Measurements from ENCODE around the gene BMP7. TPM values are rescaled to one million over a fixed set of nuclear protein-coding genes. Genes with fewer than 3 reads are reported as not detected.

The BMP7 gene
- total and polyA plus RNA-seq, 2 of the 13 experiments (the other 11 are each of a cell fraction or from before 2014, with no cell fraction given) = not detected

DNA sequence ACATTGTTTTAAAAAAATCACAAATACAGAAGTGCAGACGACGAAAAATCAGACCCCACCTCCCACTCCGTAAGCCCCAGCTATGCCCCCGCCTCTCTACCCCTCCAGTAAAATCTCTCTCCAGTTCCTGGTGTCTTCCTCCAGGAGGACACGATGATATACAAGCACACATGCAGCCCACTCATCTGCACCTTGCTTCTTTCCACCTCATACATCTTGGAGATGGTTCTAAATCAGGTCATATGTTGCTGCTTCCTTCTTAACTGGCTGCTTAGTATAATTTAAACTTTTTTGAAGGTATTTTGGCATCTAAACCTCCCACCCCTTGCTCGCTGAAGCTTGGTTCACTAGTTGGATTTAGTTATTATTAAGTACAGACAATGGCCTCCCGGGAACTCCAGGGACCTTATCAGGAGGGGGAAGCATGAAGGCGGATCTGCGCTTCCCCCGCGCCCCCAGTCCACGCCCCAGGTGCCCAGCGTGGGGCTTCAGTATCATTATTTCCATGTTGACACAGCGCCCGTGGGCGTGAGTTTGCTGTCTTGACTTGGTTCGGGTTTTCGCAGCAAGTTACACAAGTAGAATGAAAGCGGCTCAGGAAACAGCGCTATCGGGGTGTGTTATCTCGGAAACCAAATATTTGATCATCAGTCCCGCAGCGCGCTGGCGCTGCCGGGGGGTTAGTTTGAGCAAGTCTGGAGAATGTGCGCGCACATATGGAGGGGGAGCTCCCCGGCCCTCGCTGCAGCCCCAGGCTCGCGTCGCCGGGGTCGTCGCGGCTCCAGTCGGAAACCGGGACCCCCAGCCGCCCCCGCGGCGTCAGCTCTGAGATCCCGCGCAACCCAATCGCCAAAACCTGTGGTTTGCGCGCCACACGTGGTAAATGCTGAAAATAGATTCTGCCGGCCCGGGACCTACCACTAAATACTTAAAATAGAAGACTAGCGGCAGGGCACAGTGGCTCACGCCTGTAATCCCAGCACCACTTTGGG is 2.3 kb downstream of the BMP7 start (continued):
- no peak for TF ChIP-seq JUNB (CRISPR knock-in tag; IDR thresholded peaks at IDR 0.05; ENCODE audit: borderline replicate concordance)
- no peak for TF ChIP-seq ZNF12 (CRISPR knock-in tag; IDR thresholded peaks at IDR 0.05)
- no peak for TF ChIP-seq U2AF1 (optimal IDR thresholded peaks at IDR 0.05; ENCODE audit: low read depth, low read length)
- TF ChIP-seq, protein P1, sequence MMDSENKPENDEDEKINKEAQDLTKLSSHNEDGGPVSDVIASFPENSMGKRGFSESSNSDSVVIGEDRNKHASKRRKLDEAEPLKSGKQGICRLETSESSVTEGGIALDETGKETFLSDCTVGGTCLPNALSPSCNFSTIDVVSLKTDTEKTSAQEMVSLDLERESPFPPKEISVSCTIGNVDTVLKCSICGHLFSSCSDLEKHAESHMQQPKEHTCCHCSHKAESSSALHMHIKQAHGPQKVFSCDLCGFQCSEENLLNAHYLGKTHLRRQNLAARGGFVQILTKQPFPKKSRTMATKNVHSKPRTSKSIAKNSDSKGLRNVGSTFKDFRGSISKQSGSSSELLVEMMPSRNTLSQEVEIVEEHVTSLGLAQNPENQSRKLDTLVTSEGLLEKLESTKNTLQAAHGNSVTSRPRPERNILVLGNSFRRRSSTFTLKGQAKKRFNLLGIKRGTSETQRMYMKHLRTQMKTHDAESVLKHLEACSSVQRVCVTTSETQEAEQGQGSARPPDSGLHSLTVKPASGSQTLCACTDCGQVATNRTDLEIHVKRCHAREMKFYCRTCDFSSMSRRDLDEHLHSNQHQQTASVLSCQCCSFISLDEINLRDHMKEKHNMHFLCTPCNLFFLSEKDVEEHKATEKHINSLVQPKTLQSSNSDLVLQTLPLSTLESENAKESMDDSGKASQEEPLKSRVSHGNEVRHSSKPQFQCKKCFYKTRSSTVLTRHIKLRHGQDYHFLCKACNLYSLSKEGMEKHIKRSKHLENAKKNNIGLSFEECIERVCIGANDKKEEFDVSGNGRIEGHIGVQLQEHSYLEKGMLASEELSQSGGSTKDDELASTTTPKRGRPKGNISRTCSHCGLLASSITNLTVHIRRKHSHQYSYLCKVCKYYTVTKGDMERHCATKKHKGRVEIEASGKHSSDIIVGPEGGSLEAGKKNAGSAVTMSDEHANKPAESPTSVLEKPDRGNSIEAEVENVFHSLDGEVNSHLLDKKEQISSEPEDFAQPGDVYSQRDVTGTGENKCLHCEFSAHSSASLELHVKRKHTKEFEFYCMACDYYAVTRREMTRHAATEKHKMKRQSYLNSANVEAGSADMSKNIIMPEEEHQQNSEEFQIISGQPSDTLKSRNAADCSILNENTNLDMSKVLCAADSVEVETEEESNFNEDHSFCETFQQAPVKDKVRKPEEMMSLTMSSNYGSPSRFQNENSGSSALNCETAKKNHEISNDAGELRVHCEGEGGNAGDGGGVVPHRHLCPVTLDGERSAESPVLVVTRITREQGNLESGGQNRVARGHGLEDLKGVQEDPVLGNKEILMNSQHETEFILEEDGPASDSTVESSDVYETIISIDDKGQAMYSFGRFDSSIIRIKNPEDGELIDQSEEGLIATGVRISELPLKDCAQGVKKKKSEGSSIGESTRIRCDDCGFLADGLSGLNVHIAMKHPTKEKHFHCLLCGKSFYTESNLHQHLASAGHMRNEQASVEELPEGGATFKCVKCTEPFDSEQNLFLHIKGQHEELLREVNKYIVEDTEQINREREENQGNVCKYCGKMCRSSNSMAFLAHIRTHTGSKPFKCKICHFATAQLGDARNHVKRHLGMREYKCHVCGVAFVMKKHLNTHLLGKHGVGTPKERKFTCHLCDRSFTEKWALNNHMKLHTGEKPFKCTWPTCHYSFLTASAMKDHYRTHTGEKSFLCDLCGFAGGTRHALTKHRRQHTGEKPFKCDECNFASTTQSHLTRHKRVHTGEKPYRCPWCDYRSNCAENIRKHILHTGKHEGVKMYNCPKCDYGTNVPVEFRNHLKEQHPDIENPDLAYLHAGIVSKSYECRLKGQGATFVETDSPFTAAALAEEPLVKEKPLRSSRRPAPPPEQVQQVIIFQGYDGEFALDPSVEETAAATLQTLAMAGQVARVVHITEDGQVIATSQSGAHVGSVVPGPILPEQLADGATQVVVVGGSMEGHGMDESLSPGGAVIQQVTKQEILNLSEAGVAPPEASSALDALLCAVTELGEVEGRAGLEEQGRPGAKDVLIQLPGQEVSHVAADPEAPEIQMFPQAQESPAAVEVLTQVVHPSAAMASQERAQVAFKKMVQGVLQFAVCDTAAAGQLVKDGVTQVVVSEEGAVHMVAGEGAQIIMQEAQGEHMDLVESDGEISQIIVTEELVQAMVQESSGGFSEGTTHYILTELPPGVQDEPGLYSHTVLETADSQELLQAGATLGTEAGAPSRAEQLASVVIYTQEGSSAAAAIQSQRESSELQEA (CRISPR knock-in tag; IDR thresholded peaks at IDR 0.05; ENCODE audit: not compliant biosample characterization) = no peak
- TF ChIP-seq ZNF30 (CRISPR knock-in tag; IDR thresholded peaks at IDR 0.05) = no peak
- TF ChIP-seq ZMYM4 (CRISPR knock-in tag; IDR thresholded peaks at IDR 0.05) = no peak
- peak; percentile 45 for TF ChIP-seq RBM39 (IDR thresholded peaks at IDR 0.05; ENCODE audit: low read depth, low read length, poor library complexity, severe bottlenecking)
- TF ChIP-seq NFYB (CRISPR knock-in tag; IDR thresholded peaks at IDR 0.05) = no peak
- no peak for TF ChIP-seq ZMYM2 (CRISPR knock-in tag; IDR thresholded peaks at IDR 0.05)
- TF ChIP-seq ZFP37 (CRISPR knock-in tag; IDR thresholded peaks at IDR 0.05; ENCODE audit: borderline replicate concordance) = no peak
- TF ChIP-seq ARID2 (CRISPR knock-in tag; IDR thresholded peaks at IDR 0.05; ENCODE audit: borderline replicate concordance) = no peak
- TF ChIP-seq ZNF605 (CRISPR knock-in tag; IDR thresholded peaks at IDR 0.05) = no peak
- TF ChIP-seq DPF2 (CRISPR knock-in tag; IDR thresholded peaks at IDR 0.05; ENCODE audit: borderline replicate concordance, low read depth) = no peak
- TF ChIP-seq ZNF614 (CRISPR knock-in tag; IDR thresholded peaks at IDR 0.05; ENCODE audit: borderline replicate concordance) = peak; percentile 74
- TF ChIP-seq, protein P2, sequence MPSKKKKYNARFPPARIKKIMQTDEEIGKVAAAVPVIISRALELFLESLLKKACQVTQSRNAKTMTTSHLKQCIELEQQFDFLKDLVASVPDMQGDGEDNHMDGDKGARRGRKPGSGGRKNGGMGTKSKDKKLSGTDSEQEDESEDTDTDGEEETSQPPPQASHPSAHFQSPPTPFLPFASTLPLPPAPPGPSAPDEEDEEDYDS (CRISPR knock-in tag; IDR thresholded peaks at IDR 0.05) = no peak
- TF ChIP-seq STAG1 (CRISPR knock-in tag; IDR thresholded peaks at IDR 0.05) = no peak
- TF ChIP-seq YY1 (IDR thresholded peaks at IDR 0.05; ENCODE audit: insufficient read depth, insufficient replicate concordance, low read depth, low read length) = peak; percentile 19
- no peak for TF ChIP-seq ATF1 (CRISPR knock-in tag; IDR thresholded peaks at IDR 0.05)
- no peak for TF ChIP-seq SNAPC5 (CRISPR knock-in tag; IDR thresholded peaks at IDR 0.05; ENCODE audit: borderline replicate concordance)
- TF ChIP-seq FOXA1 (IDR thresholded peaks at IDR 0.05) = no peak
- TF ChIP-seq FOXA1 (CRISPR knock-in tag; IDR thresholded peaks at IDR 0.05) = peak; percentile 93
- TF ChIP-seq HMG20A (CRISPR knock-in tag; IDR thresholded peaks at IDR 0.05; ENCODE audit: borderline replicate concordance) = 0 out of 2 replicates have a peak, but pooled peaks have one; percentile 21
